ENCODE measurements around the gene PLAAT3. TPM values are rescaled to one million over a fixed set of nuclear protein-coding genes. Genes with fewer than 3 reads are reported as not detected.

PLAAT3 gene
- total and polyA plus RNA-seq, 2 of the 8 experiments (the other 6 are each of a cell fraction or from before 2014, with no cell fraction given), result 109 to 190 TPM

GRCh38 chr11:63557570-63557969 lies 56.7 kb downstream of the PLAAT3 start (continued):
- TF ChIP-seq NRF1 (IDR thresholded peaks at IDR 0.05; ENCODE audit: low read depth, low read length), result no peak
